IgD-negative memory B cell (primary cell): Measurements from ENCODE around the gene ADORA3. TPM values are rescaled to one million over a fixed set of nuclear protein-coding genes. Genes with fewer than 3 reads are reported as not detected.

Experiments
- H3K27ac Mint-ChIP-seq, 3 donors: one replicate each; pipeline ENCODE4 v1.8.0; 2020 to 2022; ENCODE audit warnings: mild to moderate bottlenecking in 3 of 3, mixed read lengths in 3 of 3, moderate library complexity in 1 of 3
- H3K27me3 Mint-ChIP-seq: one replicate; pipeline ENCODE4 v1.8.0; 2021; ENCODE audit warnings: mixed read lengths
- H3K36me3 Mint-ChIP-seq: one replicate; pipeline ENCODE4 v1.8.0; 2020; ENCODE audit warnings: mild to moderate bottlenecking, mixed read lengths
- H3K4me1 Mint-ChIP-seq, 3 donors: one replicate each; pipeline ENCODE4 v1.8.0; 2020 to 2022; ENCODE audit warnings: mixed read lengths in 3 of 3, mild to moderate bottlenecking in 1 of 3
- H3K4me3 Mint-ChIP-seq, 4 donors: one replicate each; pipeline ENCODE4 v1.8.0; 2020 to 2022; ENCODE audit warnings: mild to moderate bottlenecking in 4 of 4, mixed read lengths in 4 of 4, moderate library complexity in 3 of 4
- H3K9me3 Mint-ChIP-seq, 3 donors: one replicate each; pipeline ENCODE4 v1.8.0; 2020 to 2021; ENCODE audit warnings: mixed read lengths in 3 of 3, mild to moderate bottlenecking in 1 of 3
- polyA plus RNA-seq: library from polyadenylated mRNA; unstranded; fragments of 300-500 nt; fragmentation: Illumina TruSeq; gene quantifications from one replicate; pipeline ENCODE4 v1.2.3, GENCODE V29; 2021

The ADORA3 gene
- polyA plus RNA-seq, 1 donor from 2014 or later: 0.44 TPM

GRCh38 chr1:111515291-111516004, 12.0 kb upstream of the ADORA3 start:
- H3K36me3 Mint-ChIP-seq: no peaks in the 10 kb centered on the region
- H3K27ac Mint-ChIP-seq: peak overlapping the region; percentile 80 to 94 (median 94)
- peak overlapping the region; percentile 76 to 96 (median 88) for H3K4me3 Mint-ChIP-seq
- H3K27me3 Mint-ChIP-seq: no peaks in the 10 kb centered on the region
- no peaks in the 10 kb centered on the region for H3K9me3 Mint-ChIP-seq
- H3K4me1 Mint-ChIP-seq: peaks cover 30 to 41% (median 31%) of the 10 kb centered on the region in 3 donors

DNA sequence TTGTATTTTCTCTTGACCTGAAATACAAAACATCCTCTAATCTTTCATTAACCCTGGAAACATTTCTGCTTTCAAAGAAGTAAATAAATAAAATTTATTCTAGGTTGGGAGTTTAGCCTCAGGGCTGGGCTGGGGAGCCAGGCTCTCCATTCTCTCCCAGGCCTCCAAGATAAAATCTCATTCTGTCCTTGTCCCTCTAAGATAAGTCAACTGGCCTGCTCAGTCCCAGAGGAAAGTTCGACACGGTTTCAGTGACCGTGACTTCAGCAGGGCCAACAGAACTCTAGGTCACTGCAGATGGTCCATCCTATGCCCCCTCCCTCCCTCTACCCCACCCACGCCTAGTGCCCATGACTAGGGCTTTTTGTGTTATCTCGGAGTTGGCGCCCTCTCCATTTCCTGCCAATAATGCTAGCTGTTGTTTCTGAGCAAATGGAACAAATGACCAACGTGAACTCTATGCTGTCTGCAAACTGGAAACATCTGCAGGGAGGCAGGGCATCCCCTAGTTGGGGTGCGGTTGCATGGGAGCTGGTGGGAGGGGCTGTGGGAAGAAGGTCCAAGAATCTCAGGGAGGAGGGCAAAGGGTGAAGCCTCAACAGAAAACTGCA, 10.1 kb upstream of the ADORA3 start:
- no peaks in the 10 kb centered on the region for H3K27me3 Mint-ChIP-seq
- H3K27ac Mint-ChIP-seq: peak overlapping the region in 1 of 3 donors; percentile 35

DNA sequence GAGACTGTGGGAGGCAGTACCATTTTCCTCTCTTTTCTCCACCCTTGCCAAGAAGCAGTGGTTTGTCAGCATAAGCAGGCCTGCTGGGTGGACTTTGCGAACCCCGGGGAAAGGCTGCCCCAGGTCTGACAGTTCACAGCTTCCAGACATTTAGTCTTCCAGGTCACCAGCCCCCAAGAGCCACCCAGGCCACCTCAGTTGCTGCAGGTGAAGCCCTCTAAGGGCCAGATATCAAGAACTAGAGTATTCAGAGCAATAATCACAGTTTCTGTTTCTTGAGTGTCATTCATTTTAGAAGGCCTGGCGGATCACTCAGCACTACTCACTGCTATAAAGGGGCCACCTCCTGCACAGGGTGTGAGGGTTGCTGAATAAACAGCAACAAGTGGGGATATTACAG, 9.5 kb upstream of the ADORA3 start:
- peak overlapping the region in 1 of 3 donors; percentile 62 for H3K27ac Mint-ChIP-seq
- no peaks in the 10 kb centered on the region for H3K27me3 Mint-ChIP-seq
- no peaks in the 10 kb centered on the region for H3K36me3 Mint-ChIP-seq
- H3K4me1 Mint-ChIP-seq: peaks cover 31 to 43% (median 35%) of the 10 kb centered on the region in 3 donors
- peak overlapping the region in 1 of 4 donors; percentile 56 for H3K4me3 Mint-ChIP-seq
- H3K9me3 Mint-ChIP-seq: no peaks in the 10 kb centered on the region

More for the DNA sequence above, 10.1 kb upstream of the ADORA3 start:
- H3K36me3 Mint-ChIP-seq: no peaks in the 10 kb centered on the region
- H3K4me3 Mint-ChIP-seq: peak overlapping the region in 2 of 4 donors; percentile 20 to 76
- H3K9me3 Mint-ChIP-seq: no peaks in the 10 kb centered on the region
- peaks cover 26 to 43% (median 32%) of the 10 kb centered on the region in 3 donors for H3K4me1 Mint-ChIP-seq

DNA sequence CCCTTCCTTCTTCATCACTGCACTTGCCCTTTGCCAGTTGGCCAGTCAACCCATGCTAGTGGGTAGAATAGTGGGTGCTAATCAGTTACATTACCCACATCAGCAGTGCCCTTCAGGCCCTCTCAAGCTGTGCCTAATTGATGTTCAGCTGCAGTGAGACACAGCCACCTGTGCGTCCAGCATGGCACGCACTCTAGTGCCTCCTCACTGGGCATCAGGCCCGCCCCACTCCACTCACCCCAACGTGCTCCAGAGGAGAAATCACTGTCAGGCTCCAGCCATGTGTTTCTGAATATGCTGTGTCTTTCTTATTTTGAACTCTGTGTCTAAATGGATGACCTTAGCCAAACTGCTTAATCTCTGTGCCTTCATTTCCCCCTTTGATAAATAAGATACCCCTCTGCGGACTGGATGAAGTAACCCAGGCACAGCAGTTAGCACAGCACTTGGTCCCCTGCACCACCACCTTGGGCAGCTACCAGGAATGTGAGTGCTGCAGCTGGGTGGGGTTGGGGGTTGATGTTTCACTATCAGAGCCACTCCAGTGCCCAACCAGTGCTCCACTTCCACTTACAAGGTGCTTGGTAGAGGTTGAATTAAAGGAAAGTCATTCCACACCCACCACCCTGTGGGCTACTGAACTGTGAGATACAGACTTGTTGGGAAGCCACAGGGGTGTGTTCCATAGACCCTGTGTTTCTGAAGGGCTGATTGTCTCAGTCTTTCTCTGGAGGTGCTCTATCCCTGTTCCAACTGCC, 8.9 kb upstream of the ADORA3 start:
- Mint-ChIP-seq H3K4me3 (peak overlapping the region in 2 of 4 donors; percentile 56 to 67), H3K27me3 (no peaks in the 10 kb centered on the region), H3K4me1 (peaks cover 28 to 41% (median 30%) of the 10 kb centered on the region in 3 donors), H3K27ac (peak overlapping the region in 1 of 3 donors; percentile 62), H3K36me3 (no peaks in the 10 kb centered on the region), H3K9me3 (no peaks in the 10 kb centered on the region)

DNA sequence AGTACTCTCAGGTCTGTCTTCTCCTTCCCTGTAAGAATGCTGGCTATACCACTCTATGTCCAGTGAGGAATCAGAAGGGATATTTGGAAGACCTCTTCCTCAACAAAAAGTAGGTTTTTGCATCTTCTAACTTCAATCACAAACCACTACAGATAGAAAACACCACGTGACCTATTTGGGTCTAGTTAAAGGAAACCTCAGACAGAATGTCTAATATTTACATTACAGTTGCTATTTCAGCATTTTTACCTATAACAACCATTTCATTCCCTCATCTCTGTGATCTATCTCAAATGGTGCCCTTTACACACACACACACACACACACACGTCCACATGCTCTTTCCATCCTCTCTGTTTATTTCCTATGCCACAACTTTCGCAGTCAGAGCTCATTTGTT, 7.9 kb upstream of the ADORA3 start:
- Mint-ChIP-seq H3K27me3 (no peaks in the 10 kb centered on the region), H3K27ac (no peak overlapping the region), H3K4me1 (peaks cover 22 to 36% (median 23%) of the 10 kb centered on the region in 3 donors), H3K36me3 (no peaks in the 10 kb centered on the region), H3K4me3 (no peak overlapping the region), H3K9me3 (no peaks in the 10 kb centered on the region)

GRCh38 chr1:111509997-111510375, 6.6 kb upstream of the ADORA3 start:
- Mint-ChIP-seq H3K9me3 (no peaks in the 10 kb centered on the region), H3K36me3 (no peaks in the 10 kb centered on the region), H3K4me3 (no peak overlapping the region), H3K27me3 (no peaks in the 10 kb centered on the region), H3K4me1 (peaks cover 27 to 41% (median 29%) of the 10 kb centered on the region in 3 donors), H3K27ac (no peak overlapping the region)

DNA sequence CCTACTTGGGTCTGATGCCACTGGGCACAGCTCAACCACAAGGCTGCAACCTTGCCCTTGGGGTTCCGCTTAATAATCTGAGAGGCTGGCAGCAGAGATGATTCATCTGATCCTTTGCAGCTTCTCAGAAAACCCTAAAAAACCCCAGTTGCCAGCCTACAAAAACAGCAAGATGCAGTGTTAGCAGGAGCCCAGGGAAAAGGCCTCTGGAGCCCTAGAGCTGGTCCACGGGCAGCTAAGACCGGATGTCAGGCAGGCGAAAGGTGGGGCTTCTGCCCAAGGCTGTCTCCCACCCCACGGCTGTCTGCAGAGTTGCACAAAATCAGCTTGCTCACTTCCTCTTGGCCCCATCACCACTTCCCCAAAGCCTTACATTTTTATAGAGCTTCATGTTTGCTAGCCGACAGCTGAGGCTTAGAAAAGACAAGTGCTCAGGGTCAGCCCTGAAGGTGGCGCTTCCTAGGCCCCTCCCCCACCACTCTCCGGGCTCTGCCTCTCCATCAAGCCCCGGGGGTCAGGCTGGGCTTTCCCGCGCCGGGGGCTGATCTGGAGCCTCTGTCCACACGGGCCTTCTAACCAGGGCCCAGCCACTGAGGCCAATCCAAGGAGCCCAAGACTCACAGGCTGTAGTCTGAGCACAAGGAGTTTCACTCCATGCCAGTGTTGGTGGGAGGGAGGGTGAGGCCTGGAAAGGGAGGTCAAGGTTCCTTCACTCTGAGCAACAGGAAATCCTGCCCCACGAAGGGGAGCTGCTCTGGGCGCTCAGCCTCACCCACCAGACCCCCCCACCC, 4.2 kb upstream of the ADORA3 start:
- Mint-ChIP-seq H3K27ac (peak overlapping the region in 2 of 3 donors; percentile 94 to 97), H3K4me1 (peaks cover 32 to 59% (median 44%) of the 10 kb centered on the region in 3 donors), H3K36me3 (no peaks in the 10 kb centered on the region), H3K27me3 (no peaks in the 10 kb centered on the region), H3K4me3 (peak overlapping the region; percentile 66 to 94 (median 84)), H3K9me3 (no peaks in the 10 kb centered on the region)

DNA sequence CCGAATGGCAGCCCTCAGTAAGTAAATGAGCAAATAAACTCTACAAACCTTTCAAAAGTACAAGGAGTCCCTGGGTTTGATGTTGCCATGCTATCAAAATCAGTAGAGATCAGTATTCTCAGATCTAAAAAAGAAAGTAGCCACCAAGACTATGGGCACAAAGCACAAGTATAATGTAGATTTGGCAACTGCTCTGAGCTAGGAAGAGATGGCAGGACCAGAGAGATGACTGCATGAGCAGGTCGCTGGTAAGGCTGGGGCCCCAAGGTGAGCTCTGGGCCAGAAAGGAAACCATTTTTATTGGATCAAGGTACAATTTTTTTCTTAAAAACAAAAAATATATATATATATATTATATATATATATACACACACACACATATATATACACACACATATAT, 3.1 kb upstream of the ADORA3 start:
- peaks cover 32 to 57% (median 45%) of the 10 kb centered on the region in 3 donors for H3K4me1 Mint-ChIP-seq
- H3K27ac Mint-ChIP-seq: peak overlapping the region; percentile 75 to 97 (median 92)
- H3K4me3 Mint-ChIP-seq: peak overlapping the region in 3 of 4 donors; percentile 44 to 79 (median 74)

GRCh38 chr1:111505641-111506119, 2.2 kb upstream of the ADORA3 start:
- Mint-ChIP-seq H3K9me3 (no peaks in the 10 kb centered on the region), H3K4me3 (peak overlapping the region; percentile 44 to 79 (median 64)), H3K27ac (peak overlapping the region; percentile 75 to 97 (median 92)), H3K36me3 (no peaks in the 10 kb centered on the region), H3K27me3 (no peaks in the 10 kb centered on the region), H3K4me1 (peaks cover 32 to 57% (median 45%) of the 10 kb centered on the region in 3 donors)

More for the DNA sequence above, 3.1 kb upstream of the ADORA3 start:
- Mint-ChIP-seq H3K27me3 (no peaks in the 10 kb centered on the region), H3K36me3 (no peaks in the 10 kb centered on the region), H3K9me3 (no peaks in the 10 kb centered on the region)

GRCh38 chr1:111504097-111504496, 664 bp upstream of the ADORA3 start:
- peak overlapping the region; percentile 10 to 89 (median 81) for H3K27ac Mint-ChIP-seq
- no peaks in the 10 kb centered on the region for H3K9me3 Mint-ChIP-seq
- H3K4me3 Mint-ChIP-seq: peak overlapping the region in 2 of 4 donors; percentile 63 to 87
- H3K27me3 Mint-ChIP-seq: no peaks in the 10 kb centered on the region
- no peaks in the 10 kb centered on the region for H3K36me3 Mint-ChIP-seq
- peaks cover 32 to 50% (median 40%) of the 10 kb centered on the region in 3 donors for H3K4me1 Mint-ChIP-seq

GRCh38 chr1:111501645-111502044, 1.8 kb downstream of the ADORA3 start:
- Mint-ChIP-seq H3K27me3 (no peaks in the 10 kb centered on the region), H3K9me3 (peaks cover 0 to 2% (median under 1%) of the 10 kb centered on the region in 3 donors), H3K4me1 (peaks cover 35 to 54% (median 47%) of the 10 kb centered on the region in 3 donors), H3K27ac (no peak overlapping the region), H3K4me3 (no peak overlapping the region), H3K36me3 (no peaks in the 10 kb centered on the region)

DNA sequence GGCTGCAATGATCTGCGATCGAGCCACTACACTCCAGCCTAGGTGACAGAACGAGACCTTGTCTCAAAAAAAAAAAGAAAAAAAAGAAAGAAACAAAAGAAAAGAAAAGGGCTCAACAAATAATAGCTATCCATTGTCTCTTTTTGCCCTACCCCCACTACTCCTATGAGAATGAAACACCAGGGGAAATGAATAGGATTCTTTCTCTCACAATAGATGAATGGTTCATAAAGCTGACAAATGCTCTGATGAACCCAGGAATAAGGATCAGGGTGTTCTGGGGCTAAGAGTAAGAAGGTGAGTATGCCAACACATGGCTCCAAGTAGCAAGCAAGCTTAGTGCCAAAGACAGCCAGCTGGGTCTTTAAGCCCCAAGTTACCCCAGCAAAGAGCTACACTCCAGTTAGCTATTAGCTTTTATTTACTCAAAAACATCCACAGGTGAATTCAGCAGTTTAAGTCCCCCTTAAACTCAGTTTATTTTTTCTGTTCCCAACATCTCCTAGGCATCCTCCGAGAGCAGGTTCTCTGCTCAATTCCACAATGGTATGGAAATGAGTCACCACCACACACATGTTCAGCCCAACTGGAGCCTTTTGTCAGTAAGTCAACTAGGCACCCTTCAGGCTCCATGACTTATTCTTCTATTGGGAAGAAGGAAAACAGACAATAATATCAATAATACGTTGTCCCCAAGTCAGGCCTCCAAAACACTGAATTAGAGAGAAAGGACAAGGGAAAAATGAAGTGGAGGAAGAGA, 4.2 kb downstream of the ADORA3 start:
- peaks cover 21 to 30% (median 25%) of the 10 kb centered on the region in 3 donors for H3K4me1 Mint-ChIP-seq
- H3K27ac Mint-ChIP-seq: no peak overlapping the region
- H3K4me3 Mint-ChIP-seq: no peak overlapping the region
- no peaks in the 10 kb centered on the region for H3K36me3 Mint-ChIP-seq
- no peaks in the 10 kb centered on the region for H3K27me3 Mint-ChIP-seq
- peaks cover 0 to 6% (median 4%) of the 10 kb centered on the region in 3 donors for H3K9me3 Mint-ChIP-seq

- peak overlapping the region; percentile 59 to 93 (median 66) for H3K27ac Mint-ChIP-seq
- peaks cover 0 to 6% (median 4%) of the 10 kb centered on the region in 3 donors for H3K9me3 Mint-ChIP-seq
- H3K36me3 Mint-ChIP-seq: no peaks in the 10 kb centered on the region
- H3K4me3 Mint-ChIP-seq: peak overlapping the region in 3 of 4 donors; percentile 21 to 73 (median 47)
- H3K4me1 Mint-ChIP-seq: peaks cover 12 to 16% (median 14%) of the 10 kb centered on the region in 3 donors
- H3K27me3 Mint-ChIP-seq: no peaks in the 10 kb centered on the region
Observed at GRCh38 chr1:111497592-111497991, 5.8 kb downstream of the ADORA3 start.
